ENCODE data around the gene ATP11A.
A peak's percentile ranks its signal among the peaks of the same experiment; 100 is the strongest.

ATP11A gene

DNA sequence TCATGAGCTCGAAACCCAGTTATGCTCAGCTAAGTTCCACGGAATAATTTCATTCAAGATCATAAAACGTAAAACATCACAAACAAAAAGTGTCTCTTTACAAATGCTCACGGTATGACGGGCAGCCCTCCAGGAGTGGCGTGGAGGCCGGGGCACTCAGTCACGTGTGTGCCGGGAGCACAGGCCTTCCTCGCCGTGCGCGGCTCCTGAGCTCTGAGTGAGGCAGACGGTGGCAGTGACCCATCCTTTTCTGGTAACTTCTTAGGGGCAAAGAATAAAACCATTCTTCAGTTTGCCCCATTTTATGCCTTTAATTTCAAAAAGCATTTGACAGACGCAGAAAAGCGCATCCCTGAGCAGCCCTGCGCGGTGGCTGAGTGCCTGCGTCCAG lies 72.8 kb downstream of the ATP11A start:
- no peak for DNase-seq

DNA sequence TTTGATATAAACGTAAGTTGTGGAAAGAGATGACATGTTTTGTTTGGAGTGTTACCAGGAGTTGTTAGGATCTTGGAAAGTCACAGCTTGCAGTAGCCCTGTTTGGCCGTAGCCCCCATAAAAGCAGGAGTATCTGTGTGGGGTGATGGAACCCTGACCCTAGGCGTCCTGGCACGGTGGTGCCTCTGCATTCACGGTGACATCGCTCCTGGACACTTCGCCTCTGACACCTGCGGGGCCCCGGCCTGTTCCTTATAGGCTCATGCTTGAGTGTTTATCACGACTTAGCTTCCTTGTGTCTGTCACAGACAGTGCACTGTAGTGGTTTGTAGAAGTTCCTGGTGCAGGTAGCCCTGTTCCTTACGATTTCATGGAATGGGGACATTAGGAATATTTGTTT lies 74.2 kb downstream of the ATP11A start:
- DNase-seq = no peak

DNA sequence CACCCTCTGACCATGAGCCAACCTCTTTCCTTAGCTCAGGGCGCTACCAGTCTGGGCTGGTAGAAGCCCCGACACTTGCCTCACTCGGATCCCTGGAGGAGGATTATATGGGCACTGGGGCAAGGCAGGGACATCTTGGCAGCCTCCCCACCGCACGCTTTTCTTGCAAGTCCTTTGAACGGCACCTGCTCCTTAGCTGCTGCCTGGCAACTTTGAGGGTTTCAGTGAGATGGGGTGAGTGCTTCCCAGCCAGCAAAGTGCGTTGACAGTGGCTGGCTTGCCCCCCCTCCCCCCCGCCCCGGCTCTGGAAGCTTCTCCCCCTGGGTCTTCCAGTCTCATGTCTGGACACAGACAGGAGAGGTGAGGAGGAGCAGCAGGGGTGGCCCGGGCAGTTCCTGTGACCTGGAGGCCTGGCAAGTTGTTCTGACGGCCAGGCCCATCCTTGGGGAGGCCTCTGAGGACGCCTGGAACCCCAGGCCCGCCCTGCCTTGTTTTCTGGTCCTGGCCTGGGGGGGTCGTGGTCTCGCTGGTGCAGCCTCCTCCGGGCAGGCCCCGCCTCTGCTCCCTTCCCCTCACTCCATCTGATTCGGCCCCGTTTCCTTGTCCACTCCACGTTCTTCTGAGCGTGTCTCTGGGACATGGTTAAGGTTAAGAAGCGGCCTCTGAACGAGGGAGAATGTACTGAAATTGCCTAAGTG lies 75.2 kb downstream of the ATP11A start:
- DNase-seq = no peak

DNA sequence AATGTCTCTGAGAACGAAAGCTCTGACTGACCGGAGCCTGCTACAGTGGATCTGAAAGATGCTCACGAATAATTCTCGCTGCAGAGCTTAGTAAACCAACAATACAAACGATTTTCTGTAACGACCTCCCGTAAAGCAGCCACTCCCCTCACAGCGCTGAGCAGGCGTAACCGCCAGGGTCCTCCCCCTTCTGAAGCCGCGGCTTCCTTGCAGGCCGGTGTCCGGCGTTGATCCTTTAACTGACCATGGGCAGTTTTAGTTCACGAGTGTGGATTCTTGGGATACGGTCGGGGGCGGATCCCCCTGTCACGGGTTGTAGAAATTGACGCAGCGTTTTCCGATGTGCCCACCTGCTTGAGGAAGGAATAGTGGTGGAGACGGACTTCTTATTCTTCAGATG lies 75.9 kb downstream of the ATP11A start:
- DNase-seq = no peak

DNA sequence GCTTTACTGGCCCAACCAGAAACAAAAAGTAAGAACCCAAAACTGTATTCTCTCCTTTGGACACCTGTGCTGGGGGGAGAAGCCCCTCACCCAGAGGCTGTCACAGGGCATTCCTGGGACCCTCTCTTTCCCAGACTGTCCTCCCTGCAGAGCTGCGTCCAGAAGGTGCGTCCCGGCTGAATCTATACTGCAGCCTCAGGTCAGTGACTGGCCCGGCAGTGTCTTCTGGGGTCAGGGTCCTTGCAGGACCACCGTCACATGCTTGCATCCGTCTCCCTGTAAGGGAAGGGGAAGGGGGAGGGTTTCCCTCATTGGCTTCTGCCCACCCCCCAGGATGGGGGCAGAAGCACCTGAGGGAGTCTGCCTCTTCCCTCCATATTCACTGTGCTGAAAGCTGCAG lies 76.5 kb downstream of the ATP11A start:
- DNase-seq = no peak

DNA sequence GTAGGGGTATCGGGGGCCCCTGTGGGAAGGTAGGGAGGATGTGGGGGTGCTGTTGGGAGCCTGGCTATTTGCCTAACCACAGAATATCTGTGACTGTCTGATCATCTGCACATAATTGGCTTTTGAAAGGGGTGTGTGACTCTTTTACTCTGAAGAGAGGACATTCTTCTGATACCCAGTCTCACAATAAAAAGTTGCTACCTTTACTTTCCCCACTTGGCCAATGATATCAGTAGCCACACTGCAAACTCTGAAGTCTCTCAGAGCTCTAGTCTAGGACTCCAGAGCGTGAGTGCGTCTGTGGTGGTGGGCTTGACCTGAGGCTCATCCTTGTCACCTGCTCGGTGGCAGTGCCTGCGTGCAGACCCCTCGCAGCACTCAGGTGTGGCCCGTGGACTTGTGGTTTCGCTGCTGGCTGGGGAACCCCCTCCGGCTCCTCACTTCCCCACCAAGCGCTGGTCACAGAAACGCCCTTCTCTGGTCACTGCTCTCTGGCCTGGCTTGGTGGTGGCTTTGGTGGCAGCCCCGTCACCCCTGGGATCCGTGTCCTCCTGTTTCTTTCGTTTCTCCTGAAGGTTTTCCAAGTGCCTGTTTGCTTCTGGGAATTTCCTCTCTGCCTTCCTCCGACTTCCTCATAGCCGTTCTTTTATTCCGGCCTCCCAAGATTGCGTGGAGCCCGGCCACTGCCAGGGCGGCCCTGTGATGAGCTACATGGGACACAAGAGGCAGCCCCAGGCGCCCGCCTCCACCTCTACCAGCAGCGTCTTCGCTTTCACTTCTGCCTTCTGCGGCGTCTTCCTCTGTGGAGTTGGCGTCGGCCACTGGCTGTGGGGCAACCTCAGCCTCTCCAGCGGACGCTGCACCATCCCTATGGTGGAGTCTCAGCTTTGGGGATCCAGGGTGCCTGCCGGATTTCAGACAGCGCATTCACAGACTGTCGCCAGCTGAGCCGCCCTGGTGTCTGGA lies 78.0 kb downstream of the ATP11A start:
- no peak for DNase-seq

DNA sequence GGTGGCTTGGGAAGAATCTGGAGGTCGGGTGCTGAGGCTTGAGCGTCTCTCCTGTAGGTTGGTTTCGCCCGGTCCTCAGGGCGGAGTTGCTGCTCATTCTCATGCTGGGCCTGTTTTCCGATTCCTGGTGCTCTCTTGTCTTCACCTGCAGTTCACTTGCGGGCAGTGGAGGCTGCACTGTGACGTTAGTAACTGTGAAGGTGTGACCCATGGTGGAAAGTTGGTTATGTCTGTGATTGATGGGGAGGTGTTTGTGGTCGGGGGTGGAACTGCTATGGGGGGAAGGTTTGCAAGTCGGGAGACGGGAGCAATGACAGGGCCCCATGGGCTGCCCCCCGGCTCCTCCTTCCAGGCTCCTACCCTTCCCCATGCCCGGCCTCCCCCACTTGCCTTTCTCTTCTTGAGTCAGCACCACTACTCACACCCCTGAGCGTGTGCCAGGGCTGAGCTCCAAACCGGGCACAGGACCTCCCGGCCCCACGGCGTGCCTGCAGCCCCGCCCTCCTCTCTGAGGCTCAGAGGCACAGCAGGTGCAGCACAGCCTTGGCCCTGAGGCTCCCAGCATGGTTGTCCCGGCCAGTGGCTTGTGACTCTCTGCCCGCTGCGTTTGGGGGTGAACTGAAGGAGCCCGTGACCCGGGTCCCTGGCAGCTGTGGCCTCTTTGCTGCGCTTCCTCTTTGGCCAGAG lies 79.1 kb downstream of the ATP11A start:
- peak; percentile 36 for DNase-seq

DNA sequence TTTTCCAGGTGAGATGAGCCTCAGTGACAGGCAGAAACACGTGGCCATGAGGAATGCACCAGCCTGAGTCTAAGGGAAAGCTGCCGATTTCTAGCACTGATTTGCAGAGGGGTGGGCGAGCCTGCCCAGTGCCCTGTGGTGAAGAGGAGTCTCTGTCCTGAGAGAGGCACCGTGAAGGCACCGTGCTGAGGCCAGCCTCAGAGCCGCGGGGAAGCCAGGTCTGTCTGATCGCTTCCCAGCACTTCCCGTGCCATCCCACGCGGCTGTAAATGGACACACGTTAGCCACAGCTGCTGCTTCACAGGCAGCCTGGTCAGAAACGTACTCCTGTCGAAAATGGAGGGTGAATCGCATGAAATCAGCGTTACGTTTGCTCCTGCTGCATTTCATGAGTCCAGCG lies 79.8 kb downstream of the ATP11A start:
- DNase-seq = no peak

DNA sequence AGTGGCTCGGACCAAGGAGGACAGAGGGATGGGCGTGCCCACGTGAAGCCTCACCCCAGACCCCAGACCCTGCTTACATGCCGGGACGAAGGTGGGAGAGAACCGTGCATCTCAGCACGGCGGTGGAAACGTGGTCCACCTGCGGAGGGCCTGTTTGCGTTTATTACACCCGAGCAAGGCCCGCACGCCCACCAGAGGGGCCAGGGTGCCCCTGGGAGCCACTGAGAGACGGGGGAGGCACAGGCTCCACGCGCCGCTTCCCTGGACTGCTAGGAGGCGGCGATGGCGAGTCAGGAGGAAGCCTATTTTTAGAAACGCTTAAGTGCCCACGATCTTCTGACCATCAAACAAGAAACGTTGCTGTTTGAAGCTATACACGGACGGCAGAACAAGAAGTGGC lies 80.7 kb downstream of the ATP11A start:
- DNase-seq = peak; percentile 27

DNA sequence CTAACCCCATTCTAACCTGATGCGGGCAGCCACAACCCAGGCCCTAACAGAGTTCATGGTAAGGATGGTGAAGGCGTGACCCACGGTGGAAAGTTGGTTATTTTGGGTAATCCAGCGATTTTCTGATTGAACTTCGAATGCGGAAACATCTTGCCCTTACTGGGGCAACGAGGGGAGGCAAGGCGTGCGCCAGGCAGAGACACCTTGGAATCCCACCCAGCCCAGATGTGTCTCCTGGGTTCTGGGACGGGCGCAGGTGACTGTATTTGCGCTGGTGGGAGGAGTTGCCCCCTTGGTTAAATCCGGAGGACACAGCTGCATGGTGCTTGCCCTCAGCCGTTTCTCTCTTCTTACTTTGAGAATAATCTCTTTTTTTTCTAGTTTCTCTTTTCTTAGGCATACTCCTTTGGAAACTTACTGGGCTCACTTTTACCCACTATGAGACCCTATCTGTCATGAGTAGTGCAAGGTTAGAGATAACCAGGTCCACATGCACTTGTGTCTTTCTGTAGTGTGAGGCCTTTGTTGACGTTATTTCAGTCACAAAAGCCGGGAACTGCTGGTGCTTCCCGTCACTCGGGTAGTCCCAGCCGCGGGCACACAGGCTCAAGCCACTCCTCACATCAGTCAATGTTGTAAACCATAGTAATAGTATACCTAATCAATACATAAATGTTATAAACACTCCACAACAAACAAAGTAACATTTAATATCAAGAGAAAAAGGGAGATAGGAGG lies 81.5 kb downstream of the ATP11A start:
- no peak for DNase-seq

DNA sequence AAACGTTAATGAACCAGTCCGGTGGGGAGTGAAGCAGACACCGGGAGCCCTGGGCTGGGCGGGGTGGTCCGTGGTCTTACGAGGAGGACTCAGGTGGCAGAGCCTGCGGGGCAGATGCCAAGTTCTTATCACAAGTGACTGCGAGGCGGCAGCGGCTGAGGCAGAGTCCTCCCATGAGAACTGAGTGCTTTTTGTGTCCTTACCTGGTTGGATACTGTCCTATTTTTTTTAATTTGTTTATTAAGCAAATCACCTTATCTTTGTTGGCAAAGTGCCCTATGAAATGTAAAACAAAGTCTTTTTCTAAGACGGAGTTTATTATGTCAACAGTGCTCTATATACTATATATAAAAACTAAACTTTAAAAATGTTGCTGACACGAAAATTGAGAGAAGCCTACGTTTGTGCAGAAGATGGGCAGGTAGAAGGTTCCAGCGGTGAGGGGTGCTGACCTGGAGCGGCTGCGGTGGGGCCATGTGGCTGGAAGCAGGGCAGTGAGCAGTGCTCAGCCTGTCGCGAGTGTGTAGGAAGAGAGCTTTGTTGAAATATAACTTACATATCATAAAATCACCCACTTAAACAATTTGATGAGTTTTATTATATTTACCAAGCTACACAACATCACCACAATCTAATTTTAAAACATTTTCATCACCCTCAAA lies 82.2 kb downstream of the ATP11A start:
- DNase-seq = no peak

DNA sequence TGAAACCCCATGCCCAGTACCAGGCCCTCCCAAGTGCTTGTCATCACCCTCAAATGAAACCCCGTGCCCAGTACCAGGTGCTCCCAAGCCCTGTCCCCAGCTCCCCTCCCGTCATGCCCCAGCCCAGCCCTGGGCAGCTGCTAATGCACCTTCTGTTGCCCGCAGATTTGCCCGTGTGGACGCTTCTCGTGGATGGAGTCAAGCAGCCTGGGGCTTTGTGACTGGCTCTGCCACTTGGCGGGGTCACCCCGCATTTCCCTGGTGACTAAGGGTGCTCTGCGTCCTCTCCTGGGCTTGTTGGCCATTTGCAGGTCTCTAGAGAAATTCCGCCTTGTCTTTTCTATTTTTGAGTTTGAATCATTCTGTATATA lies 82.7 kb downstream of the ATP11A start:
- DNase-seq = no peak

DNA sequence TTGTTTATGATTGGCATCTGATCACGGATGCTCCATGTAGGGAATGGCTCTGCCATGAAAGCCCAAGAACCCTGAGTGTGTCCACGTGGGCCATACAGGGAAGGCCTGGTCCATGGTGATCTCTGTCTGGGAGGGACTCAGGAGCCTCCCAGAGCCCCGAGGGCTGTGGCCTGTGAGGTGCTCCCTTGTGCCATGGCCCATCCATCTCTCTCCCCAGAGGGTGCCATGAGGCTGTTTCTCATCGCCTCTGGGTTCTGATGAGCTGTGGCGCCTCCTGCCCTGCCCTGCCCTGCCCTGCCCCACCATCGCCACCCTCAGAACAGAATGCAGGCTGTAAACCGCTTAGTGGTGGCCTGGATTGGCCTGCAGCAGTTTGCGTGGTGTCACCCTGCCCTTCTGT lies 83.1 kb downstream of the ATP11A start:
- DNase-seq = no peak

DNA sequence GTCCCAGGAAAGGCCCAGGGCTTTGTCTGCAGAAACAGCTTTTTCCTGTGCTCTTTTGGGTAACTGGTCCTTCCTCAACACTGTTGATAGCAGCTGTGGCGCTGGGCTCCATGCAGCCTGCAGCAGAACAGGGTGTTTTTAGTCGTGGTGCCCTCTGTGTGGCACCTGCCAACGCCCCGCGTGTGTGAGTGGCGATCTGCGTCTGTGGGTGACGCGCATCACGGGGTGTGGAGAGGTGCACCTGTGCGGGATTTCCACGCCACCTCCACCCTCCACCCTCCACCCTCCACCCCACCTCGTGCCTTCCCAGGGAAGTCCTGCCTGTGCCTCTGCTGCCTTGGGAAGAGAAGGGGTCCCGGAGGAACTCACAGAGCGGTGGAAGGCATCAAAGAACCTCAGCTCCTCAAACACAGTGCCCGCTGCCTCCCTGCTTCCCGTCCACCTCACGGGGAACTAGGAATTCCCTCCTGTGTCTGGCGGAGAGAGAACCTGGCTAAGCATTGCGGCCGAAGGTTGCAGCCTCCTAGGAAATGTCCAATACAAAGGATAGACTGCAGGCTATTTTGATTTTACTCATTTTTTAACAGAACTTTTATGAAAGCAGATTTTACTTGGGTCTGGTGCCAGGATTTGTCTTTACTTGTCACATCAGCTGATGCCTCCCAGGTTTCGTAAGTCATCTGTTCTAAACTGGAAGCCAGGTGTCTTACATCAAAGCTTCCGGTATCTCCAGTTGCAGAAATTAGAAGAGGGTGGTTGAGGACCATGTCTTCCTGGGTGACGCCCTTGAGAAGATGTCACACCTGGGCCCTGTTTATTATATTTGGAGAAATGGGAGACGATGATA lies 84.0 kb downstream of the ATP11A start:
- DNase-seq = no peak

DNA sequence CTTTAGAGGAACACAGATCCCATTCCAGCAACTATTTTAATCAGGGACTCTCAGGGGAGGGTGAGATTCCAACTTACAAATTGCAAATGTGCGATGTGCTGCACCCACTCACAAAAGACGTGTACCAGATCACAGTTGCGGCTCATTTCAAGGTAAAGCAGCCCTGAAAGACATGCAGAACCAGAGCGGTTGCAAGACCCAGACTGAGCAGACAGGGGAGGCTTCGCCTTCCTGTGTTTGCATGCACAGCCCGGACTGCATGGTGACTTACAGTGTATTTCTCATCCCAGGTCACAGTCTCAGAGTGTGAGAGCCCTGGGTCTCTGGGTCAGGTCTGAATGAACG lies 84.6 kb downstream of the ATP11A start:
- DNase-seq = no peak

DNA sequence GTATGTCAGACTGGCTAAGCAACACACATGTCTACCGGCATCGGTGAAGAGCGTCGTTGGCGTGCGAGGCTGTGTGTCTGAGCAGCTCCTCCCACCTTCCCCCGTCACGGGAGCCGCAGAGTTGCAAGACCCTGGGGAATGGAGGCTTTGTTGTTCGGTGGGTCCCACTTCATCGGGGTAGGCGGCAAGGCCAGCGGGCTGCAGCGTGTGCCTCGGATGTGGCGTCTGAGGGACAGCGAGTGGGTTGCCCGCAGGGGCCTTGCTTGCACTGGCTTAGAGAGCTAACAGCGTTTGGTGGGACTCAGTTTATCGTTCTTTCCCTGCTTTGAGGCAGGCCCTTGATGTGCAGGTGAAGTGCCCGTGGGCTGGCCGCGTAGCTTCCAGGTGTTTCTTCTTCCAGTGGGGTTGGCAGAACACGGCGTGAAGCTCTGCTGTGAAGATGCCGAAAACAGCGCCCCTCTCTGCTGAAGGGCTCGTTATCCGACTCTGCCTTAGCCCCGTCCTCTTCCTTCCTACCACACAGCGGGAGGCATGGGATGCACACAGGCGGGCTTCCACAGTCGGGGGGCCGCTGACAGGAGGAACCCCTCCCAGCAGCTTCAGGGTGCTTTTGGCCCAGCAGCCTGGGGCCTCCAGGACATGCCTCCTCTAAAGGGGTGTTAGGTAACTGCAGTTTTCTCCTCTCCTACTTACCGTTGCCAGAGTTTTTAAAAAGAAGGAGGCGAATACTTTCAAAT lies 85.2 kb downstream of the ATP11A start:
- DNase-seq = no peak

DNA sequence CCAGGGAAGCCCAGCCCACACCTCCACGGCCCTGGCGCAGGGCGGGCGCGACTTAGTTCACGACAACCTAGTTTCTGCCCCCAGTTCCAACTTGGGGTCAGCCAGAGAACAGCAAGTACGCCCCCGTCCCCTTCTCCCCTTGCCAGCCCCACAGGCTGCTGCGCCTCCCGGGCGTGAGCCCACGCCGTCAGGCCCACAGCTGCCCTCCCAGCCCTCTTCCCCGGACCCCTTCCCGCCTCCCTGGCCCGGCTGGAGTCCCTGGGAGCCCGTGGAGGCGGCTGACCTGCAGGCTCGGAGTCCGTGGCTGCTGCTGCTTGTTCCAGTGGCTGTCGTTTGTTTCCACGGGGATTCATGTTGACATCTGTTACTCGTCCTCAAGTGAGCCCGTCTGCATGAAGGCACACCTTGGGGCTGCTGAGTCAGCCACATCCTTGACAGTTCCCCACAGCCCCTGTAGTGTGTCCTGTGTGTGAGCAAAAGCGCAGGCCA lies 86.0 kb downstream of the ATP11A start:
- no peak for DNase-seq

DNA sequence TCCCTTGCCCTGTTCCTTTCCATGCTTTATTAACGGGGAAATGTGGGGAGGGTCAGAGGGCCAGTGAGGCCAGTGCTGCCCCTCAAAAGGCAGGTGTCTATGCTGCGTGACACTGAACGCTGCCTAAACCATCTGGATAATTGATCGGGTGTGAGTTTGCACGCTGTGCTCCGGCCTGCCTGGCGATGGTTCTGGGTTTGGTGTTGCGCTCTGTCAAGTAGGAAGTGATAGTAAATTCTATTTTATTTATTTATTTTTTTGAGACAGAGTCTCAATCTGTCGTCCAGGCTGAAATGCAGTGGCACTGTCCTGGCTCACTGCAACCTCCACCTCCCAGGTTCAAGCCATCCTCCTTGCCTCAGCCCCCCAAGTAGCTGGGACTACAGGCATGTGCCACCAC lies 86.5 kb downstream of the ATP11A start:
- DNase-seq = no peak

DNA sequence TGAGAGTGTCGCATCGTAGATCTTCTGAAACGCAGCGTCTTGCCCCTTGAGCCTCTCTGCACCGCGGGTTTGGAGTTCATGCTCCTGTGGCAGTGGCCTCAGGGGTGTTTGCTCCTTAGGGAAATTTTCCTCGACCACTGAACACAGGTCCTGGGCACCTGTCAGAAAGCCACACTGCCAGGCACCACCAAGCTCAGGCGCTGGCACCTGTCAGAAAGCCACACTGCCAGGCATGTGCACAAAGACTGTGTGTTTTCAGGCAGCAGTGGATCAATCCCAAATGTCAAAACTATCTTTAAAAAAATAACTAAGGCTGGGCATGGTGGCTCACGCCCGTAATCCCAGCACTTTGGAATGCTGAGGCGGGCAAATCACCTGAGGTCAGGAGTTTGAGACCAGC lies 87.1 kb downstream of the ATP11A start:
- no peak for DNase-seq

DNA sequence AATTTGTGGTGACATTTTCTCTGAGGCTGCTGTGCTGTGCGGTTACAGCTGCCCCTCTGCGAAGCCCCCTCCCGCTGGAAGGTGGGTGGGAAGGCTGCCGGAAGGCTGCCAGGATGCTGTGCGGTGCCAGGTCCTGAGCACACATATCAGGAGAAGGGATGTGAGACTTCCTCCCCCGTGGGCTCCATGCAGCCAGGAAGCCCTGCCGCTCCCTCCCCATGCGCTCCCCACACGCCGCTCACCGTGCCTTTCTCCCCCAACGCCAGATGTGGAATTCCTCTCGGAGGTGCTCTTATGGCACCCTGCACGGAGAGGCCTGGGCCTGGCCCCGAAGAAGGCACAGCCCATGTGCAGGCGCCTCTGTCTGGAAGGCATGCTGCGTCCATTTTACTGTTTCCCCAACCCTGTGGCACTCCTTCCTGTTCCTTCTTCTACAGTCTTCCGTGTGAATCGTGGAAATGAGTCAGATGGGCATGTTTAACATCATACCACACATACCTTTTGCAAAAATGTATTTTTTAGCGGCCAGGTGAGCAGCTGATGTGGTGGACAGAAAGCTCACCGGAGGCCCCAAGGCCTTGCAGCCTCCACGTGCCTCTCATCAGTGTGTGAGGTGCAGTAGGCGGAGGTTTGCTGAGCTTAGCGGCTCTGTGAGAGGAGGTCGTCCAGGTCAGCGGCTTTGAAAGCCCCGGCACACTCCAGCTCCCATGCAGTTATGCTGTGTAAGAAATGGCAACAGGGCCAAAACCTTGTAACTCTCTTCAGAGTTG lies 88.0 kb downstream of the ATP11A start:
- no peak for DNase-seq
